Neural cell (in vitro differentiated cells): ENCODE data around the gene C1GALT1. TPM values are rescaled to one million over a fixed set of nuclear protein-coding genes. Genes with fewer than 3 reads are reported as not detected.

Experiments used
- H2AFZ ChIP-seq: fragments of 200-600, 300-800 bp; sonication (generic), shearing (Covaris generic); 2 replicates; pipeline ENCODE4 v1.6.0; 2014; ENCODE audit warnings: low read depth, mild to moderate bottlenecking, antibody characterized with exemption, low read length, moderate library complexity
- H3F3A ChIP-seq: fragments of 200-600 bp; shearing (Covaris generic); 2 replicates; pipeline ENCODE4 v1.6.1; 2016; ENCODE audit warnings: mild to moderate bottlenecking, moderate library complexity, mixed read lengths, antibody characterized with exemption, low read length; ENCODE audit not compliant: insufficient read depth, poor library complexity, severe bottlenecking
- H3K27ac ChIP-seq: fragments of 200-600, 300-800 bp; sonication (generic), shearing (Covaris generic); 2 replicates; pipeline ENCODE4 v1.5.1; 2014; ENCODE audit warnings: mild to moderate bottlenecking, low read length, moderate library complexity
- H3K27me3 ChIP-seq: fragments of 300-800, 200-600 bp; sonication (generic), shearing (Covaris generic); 2 replicates; pipeline ENCODE4 v1.6.0; 2014; ENCODE audit warnings: mild to moderate bottlenecking, low read depth, low read length, moderate library complexity; ENCODE audit not compliant: insufficient read depth
- H3K36me3 ChIP-seq: fragments of 300-800, 200-600 bp; sonication (generic), shearing (Covaris generic); 2 replicates; pipeline ENCODE4 v1.5.1; 2014; ENCODE audit warnings: mild to moderate bottlenecking, antibody characterized with exemption, low read length, moderate library complexity; ENCODE audit not compliant: insufficient read depth
- H3K4me2 ChIP-seq: fragments of 300-800, 200-600 bp; sonication (generic), shearing (Covaris generic); 2 replicates; pipeline ENCODE4 v1.6.0; 2014; ENCODE audit warnings: mild to moderate bottlenecking, low read length
- H3K4me3 ChIP-seq: fragments of 300-800, 200-600 bp; sonication (generic), shearing (Covaris generic); 2 replicates; pipeline ENCODE4 v1.5.1; 2014; ENCODE audit warnings: mild to moderate bottlenecking, low read length, moderate library complexity
- H3K79me2 ChIP-seq: fragments of 200-600 bp; shearing (Covaris generic); replicated peaks from 2 replicates; pipeline ENCODE4 v1.6.0; 2014; ENCODE audit warnings: mild to moderate bottlenecking, low read length, moderate library complexity; ENCODE audit not compliant: insufficient read depth
- H3K9ac ChIP-seq: fragments of 300-800, 200-600 bp; sonication (generic), shearing (Covaris generic); 2 replicates; pipeline ENCODE4 v1.6.1; 2016; ENCODE audit warnings: mild to moderate bottlenecking, low read length, mixed read lengths
- H3K9me2 ChIP-seq: fragments of 200-600 bp; shearing (Covaris generic); 2 replicates; pipeline ENCODE4 v1.6.1; 2016; ENCODE audit warnings: mild to moderate bottlenecking, low read length, mixed read lengths; ENCODE audit not compliant: insufficient read depth
- H3K9me3 ChIP-seq: fragments of 200-600, 300-800 bp; sonication (generic), shearing (Covaris generic); 2 replicates; pipeline ENCODE4 v1.6.1; 2016; ENCODE audit warnings: mild to moderate bottlenecking, mixed run types, low read length, moderate library complexity, mixed read lengths
- H4K20me1 ChIP-seq: fragments of 200-600 bp; shearing (Covaris generic); 2 replicates; pipeline ENCODE4 v1.6.1; 2016; ENCODE audit warnings: mild to moderate bottlenecking, mixed run types; ENCODE audit not compliant: insufficient read depth
- EP300 ChIP-seq: fragments of 450-650 bp; conservative IDR thresholded peaks from 2 replicates; pipeline ENCODE4 v1.6.1; 2014; ENCODE audit warnings: antibody characterized with exemption, mild to moderate bottlenecking, moderate library complexity; ENCODE audit not compliant: poor library complexity, severe bottlenecking
- EZH2 ChIP-seq: fragments of 200-600, 300-800 bp; shearing (Covaris generic), sonication (generic); IDR thresholded peaks from 2 replicates; pipeline ENCODE4 v1.6.1; 2014; ENCODE audit warnings: antibody characterized with exemption, low read length, borderline replicate concordance, mild to moderate bottlenecking; ENCODE audit not compliant: insufficient read depth, poor library complexity, severe bottlenecking
- MXI1 ChIP-seq: fragments of 450-650 bp; conservative IDR thresholded peaks from 2 replicates; pipeline ENCODE4 v1.6.1; 2014; ENCODE audit warnings: antibody characterized with exemption, mild to moderate bottlenecking; ENCODE audit not compliant: poor library complexity, severe bottlenecking
- POLR2AphosphoS5 ChIP-seq: IDR thresholded peaks from 2 replicates; pipeline ENCODE4 v1.6.1; 2012
- RAD21 ChIP-seq: fragments of 450-650 bp; conservative IDR thresholded peaks from 2 replicates; pipeline ENCODE4 v1.6.1; 2014; ENCODE audit warnings: antibody characterized with exemption, mild to moderate bottlenecking, moderate library complexity
- SMC3 ChIP-seq: fragments of 450-650 bp; conservative IDR thresholded peaks from 2 replicates; pipeline ENCODE4 v1.6.1; 2014; ENCODE audit warnings: antibody characterized with exemption, mild to moderate bottlenecking, moderate library complexity; ENCODE audit not compliant: poor library complexity
- TAF1 ChIP-seq: IDR thresholded peaks from 2 replicates; pipeline ENCODE4 v1.6.1; 2012; ENCODE audit warnings: low read depth
- polyA plus RNA-seq: library from polyadenylated mRNA; depleted of rRNA; stranded (reverse); fragments of >200 nt; gene quantifications from 2 replicates; pipeline ENCODE4 v1.2.3, GENCODE V29; 2014
- TF ChIP-seq, protein P1 (sequence below): fragments of 450-650 bp; IDR thresholded peaks from 2 replicates; pipeline ENCODE4 v1.5.1; 2014; ENCODE audit warnings: antibody characterized with exemption, mild to moderate bottlenecking, moderate library complexity; ENCODE audit not compliant: poor library complexity, severe bottlenecking
- TF ChIP-seq, protein P2 (sequence below): IDR thresholded peaks from 2 replicates; pipeline ENCODE4 v1.6.1; 2012; ENCODE audit warnings: borderline replicate concordance

Gene C1GALT1
- polyA plus RNA-seq, 1 donor from 2014 or later = 25.0 TPM

GRCh38 chr7:7293092-7293491 lies 110.7 kb downstream of the C1GALT1 start:
- Histone ChIP-seq H3K27me3 (no peaks in the 10 kb centered on the region), H3K27ac (no peak overlapping the region), H3K9me2 (no peaks in the 10 kb centered on the region), H2AFZ (no peak overlapping the region), H3F3A (no peaks in the 10 kb centered on the region), H3K9me3 (no peaks in the 10 kb centered on the region), H3K4me3 (no peak overlapping the region), H4K20me1 (no peaks in the 10 kb centered on the region), H3K79me2 (no peaks in the 10 kb centered on the region), H3K9ac (no peak overlapping the region), H3K4me2 (no peak overlapping the region), H3K36me3 (no peaks in the 10 kb centered on the region)
- TF ChIP-seq, protein P1, sequence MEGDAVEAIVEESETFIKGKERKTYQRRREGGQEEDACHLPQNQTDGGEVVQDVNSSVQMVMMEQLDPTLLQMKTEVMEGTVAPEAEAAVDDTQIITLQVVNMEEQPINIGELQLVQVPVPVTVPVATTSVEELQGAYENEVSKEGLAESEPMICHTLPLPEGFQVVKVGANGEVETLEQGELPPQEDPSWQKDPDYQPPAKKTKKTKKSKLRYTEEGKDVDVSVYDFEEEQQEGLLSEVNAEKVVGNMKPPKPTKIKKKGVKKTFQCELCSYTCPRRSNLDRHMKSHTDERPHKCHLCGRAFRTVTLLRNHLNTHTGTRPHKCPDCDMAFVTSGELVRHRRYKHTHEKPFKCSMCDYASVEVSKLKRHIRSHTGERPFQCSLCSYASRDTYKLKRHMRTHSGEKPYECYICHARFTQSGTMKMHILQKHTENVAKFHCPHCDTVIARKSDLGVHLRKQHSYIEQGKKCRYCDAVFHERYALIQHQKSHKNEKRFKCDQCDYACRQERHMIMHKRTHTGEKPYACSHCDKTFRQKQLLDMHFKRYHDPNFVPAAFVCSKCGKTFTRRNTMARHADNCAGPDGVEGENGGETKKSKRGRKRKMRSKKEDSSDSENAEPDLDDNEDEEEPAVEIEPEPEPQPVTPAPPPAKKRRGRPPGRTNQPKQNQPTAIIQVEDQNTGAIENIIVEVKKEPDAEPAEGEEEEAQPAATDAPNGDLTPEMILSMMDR = no peak
- no peak for TF ChIP-seq EP300
- TF ChIP-seq SMC3 = no peak
- TF ChIP-seq RAD21 = no peak
- TF ChIP-seq, protein P2, sequence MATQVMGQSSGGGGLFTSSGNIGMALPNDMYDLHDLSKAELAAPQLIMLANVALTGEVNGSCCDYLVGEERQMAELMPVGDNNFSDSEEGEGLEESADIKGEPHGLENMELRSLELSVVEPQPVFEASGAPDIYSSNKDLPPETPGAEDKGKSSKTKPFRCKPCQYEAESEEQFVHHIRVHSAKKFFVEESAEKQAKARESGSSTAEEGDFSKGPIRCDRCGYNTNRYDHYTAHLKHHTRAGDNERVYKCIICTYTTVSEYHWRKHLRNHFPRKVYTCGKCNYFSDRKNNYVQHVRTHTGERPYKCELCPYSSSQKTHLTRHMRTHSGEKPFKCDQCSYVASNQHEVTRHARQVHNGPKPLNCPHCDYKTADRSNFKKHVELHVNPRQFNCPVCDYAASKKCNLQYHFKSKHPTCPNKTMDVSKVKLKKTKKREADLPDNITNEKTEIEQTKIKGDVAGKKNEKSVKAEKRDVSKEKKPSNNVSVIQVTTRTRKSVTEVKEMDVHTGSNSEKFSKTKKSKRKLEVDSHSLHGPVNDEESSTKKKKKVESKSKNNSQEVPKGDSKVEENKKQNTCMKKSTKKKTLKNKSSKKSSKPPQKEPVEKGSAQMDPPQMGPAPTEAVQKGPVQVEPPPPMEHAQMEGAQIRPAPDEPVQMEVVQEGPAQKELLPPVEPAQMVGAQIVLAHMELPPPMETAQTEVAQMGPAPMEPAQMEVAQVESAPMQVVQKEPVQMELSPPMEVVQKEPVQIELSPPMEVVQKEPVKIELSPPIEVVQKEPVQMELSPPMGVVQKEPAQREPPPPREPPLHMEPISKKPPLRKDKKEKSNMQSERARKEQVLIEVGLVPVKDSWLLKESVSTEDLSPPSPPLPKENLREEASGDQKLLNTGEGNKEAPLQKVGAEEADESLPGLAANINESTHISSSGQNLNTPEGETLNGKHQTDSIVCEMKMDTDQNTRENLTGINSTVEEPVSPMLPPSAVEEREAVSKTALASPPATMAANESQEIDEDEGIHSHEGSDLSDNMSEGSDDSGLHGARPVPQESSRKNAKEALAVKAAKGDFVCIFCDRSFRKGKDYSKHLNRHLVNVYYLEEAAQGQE = no peak
- TF ChIP-seq MXI1 = no peak
- TF ChIP-seq POLR2AphosphoS5 = no peak
- TF ChIP-seq TAF1 = no peak
- no peak for TF ChIP-seq EZH2

DNA sequence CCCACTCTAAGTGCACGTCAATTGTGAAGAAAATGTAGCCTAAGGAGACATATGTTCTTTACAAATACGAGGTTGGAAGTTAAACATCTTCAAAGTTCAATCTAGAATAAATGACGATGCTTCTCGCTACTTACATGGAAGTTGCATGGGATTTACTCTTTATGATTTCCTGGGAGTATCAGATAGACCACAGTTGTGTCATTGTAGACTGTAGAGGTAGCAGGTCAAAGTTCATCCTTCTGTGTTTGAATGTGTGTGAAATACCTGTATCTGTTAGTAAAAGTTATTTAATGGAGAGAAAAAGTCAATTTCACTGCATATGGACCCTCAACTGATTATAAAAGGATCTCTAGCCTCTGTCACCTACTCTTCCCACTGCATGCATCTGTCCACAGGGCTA lies 112.6 kb downstream of the C1GALT1 start:
- Histone ChIP-seq H3K27ac (no peak overlapping the region), H2AFZ (no peak overlapping the region), H3K79me2 (no peaks in the 10 kb centered on the region), H3F3A (no peaks in the 10 kb centered on the region), H3K36me3 (no peaks in the 10 kb centered on the region), H3K9ac (no peak overlapping the region), H3K4me2 (no peak overlapping the region), H3K9me3 (no peaks in the 10 kb centered on the region), H3K4me3 (no peak overlapping the region), H3K27me3 (no peaks in the 10 kb centered on the region), H3K9me2 (no peaks in the 10 kb centered on the region), H4K20me1 (no peaks in the 10 kb centered on the region)
- TF ChIP-seq, protein P1 = no peak
- TF ChIP-seq RAD21 (no peak), TAF1 (no peak), EP300 (no peak), EZH2 (no peak), SMC3 (no peak), MXI1 (no peak), POLR2AphosphoS5 (no peak)
- TF ChIP-seq, protein P2 = no peak
